Measurements from ENCODE around the gene LRP1B.

LRP1B gene

GRCh38 chr2:140539242-140539875 lies 1591.5 kb downstream of the LRP1B start:
- no peaks in the 10 kb centered on the region; the same call in 1 of the 2 replicates for H3K4me1 ChIP-seq
- no peak overlapping the region for H3K4me3 ChIP-seq (ENCODE audit: low read depth, low read length)
- H3K27me3 ChIP-seq = no peaks in the 10 kb centered on the region
- H3K9me3 ChIP-seq = no peaks in the 10 kb centered on the region
- no peaks in the 10 kb centered on the region for H3K36me3 ChIP-seq
- no peak for DNase-seq
- no peak for TF ChIP-seq CTCF (IDR thresholded peaks at IDR 0.05; ENCODE audit: low read depth, low read length)

GRCh38 chr2:140529706-140530105 lies 1601.1 kb downstream of the LRP1B start:
- Histone ChIP-seq H3K36me3 (no peaks in the 10 kb centered on the region), H3K4me1 (no peaks in the 10 kb centered on the region), H3K9me3 (no peaks in the 10 kb centered on the region), H3K27me3 (no peaks in the 10 kb centered on the region), H3K4me3 (ENCODE audit: low read depth, low read length) (no peak overlapping the region)
- no peak for DNase-seq
- no peak for TF ChIP-seq CTCF (IDR thresholded peaks at IDR 0.05; ENCODE audit: low read depth, low read length)

GRCh38 chr2:140528982-140529381 lies 1601.8 kb downstream of the LRP1B start:
- H3K9me3 ChIP-seq = no peaks in the 10 kb centered on the region
- H3K4me1 ChIP-seq = no peaks in the 10 kb centered on the region
- no peak for DNase-seq
- H3K4me3 ChIP-seq (ENCODE audit: low read depth, low read length) = no peak overlapping the region
- TF ChIP-seq CTCF (IDR thresholded peaks at IDR 0.05; ENCODE audit: low read depth, low read length) = no peak
- H3K27me3 ChIP-seq = no peaks in the 10 kb centered on the region
- H3K36me3 ChIP-seq = no peaks in the 10 kb centered on the region

- no peak for DNase-seq
- Histone ChIP-seq H3K4me3 (ENCODE audit: low read depth, low read length) (no peak overlapping the region), H3K36me3 (no peaks in the 10 kb centered on the region), H3K9me3 (no peaks in the 10 kb centered on the region), H3K27me3 (no peaks in the 10 kb centered on the region), H3K4me1 (no peaks in the 10 kb centered on the region)
- TF ChIP-seq CTCF (IDR thresholded peaks at IDR 0.05; ENCODE audit: low read depth, low read length) = no peak
Observed at GRCh38 chr2:140526575-140526974, 1604.2 kb downstream of the LRP1B start.

- no peak overlapping the region for H3K4me3 ChIP-seq (ENCODE audit: low read depth, low read length)
- DNase-seq = no peak
- TF ChIP-seq CTCF (IDR thresholded peaks at IDR 0.05; ENCODE audit: low read depth, low read length) = no peak
- no peaks in the 10 kb centered on the region for H3K9me3 ChIP-seq
- no peaks in the 10 kb centered on the region for H3K36me3 ChIP-seq
- H3K4me1 ChIP-seq = no peaks in the 10 kb centered on the region
- H3K27me3 ChIP-seq = no peaks in the 10 kb centered on the region
Observed at GRCh38 chr2:140512106-140512505, 1618.7 kb downstream of the LRP1B start.

- no peaks in the 10 kb centered on the region for H3K9me3 ChIP-seq
- H3K27me3 ChIP-seq = no peaks in the 10 kb centered on the region
- H3K4me1 ChIP-seq = no peaks in the 10 kb centered on the region
- TF ChIP-seq CTCF (IDR thresholded peaks at IDR 0.05; ENCODE audit: low read depth, low read length) = no peak
- no peak for DNase-seq
- H3K4me3 ChIP-seq (ENCODE audit: low read depth, low read length) = no peak overlapping the region
- no peaks in the 10 kb centered on the region for H3K36me3 ChIP-seq
Observed at GRCh38 chr2:140509765-140510164, 1621.1 kb downstream of the LRP1B start.
